ENCODE results near the gene KIRREL1. TPM values are rescaled to one million over a fixed set of nuclear protein-coding genes. Genes with fewer than 3 reads are reported as not detected.

The KIRREL1 gene
- total RNA-seq, 2 donors from 2014 or later: 5.8 to 12.8 TPM

DNA sequence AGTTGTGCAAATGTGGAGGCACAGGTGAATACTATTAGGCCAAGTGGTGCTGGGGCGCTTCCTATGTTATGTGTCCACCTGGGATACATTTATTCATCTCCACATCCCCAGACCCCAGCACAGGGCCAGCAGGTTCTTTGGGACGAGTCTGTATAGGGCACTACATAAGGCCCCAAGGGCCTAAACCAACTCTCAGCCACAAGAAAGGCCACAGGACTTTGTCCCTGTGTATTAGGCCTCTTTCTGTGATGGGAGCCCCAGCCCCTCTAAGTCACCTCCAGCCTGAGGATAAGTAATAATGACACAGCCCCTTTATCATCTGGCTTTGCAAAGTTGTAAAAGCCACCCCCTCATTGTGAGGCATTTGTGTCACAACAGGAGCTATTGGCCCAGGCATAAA, 108.0 kb downstream of the KIRREL1 start:
- Histone ChIP-seq H3K27me3 (no peaks in the 10 kb centered on the region), H3K36me3 (no peaks in the 10 kb centered on the region), H3K4me1 (peaks cover 3% of the 10 kb centered on the region), H3K9ac (ENCODE audit: low read depth in 2 of 2, low read length in 2 of 2) (no peak overlapping the region), H3K4me3 (no peak overlapping the region), H3K9me3 (no peaks in the 10 kb centered on the region), H3K27ac (no peak overlapping the region)
- intact Hi-C loops (cut with DNase I): no loop called here
- DNase-seq: no peak
- TF ChIP-seq, protein P1, sequence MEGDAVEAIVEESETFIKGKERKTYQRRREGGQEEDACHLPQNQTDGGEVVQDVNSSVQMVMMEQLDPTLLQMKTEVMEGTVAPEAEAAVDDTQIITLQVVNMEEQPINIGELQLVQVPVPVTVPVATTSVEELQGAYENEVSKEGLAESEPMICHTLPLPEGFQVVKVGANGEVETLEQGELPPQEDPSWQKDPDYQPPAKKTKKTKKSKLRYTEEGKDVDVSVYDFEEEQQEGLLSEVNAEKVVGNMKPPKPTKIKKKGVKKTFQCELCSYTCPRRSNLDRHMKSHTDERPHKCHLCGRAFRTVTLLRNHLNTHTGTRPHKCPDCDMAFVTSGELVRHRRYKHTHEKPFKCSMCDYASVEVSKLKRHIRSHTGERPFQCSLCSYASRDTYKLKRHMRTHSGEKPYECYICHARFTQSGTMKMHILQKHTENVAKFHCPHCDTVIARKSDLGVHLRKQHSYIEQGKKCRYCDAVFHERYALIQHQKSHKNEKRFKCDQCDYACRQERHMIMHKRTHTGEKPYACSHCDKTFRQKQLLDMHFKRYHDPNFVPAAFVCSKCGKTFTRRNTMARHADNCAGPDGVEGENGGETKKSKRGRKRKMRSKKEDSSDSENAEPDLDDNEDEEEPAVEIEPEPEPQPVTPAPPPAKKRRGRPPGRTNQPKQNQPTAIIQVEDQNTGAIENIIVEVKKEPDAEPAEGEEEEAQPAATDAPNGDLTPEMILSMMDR (IDR thresholded peaks at IDR 0.05): no peak

DNA sequence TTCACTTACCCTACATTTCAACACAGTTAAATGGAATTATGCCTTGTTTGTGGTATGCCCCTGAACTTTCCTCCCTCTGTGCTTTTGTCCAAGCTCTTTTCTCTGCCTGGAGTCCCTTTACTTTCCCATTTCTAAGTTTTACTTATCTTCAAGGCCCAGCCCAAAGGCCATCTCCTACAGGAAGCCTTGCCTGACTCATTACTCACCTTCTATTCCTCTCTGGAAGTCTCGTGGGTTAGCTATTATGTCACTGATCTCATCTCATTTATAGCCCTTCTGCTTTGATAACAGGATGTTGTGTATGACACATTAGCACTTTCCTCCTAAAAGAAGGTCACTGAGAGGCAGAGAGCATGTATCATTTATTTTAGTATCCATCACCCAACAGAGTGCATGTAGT, 108.5 kb downstream of the KIRREL1 start:
- TF ChIP-seq, protein P1 (IDR thresholded peaks at IDR 0.05): no peak
- no peaks in the 10 kb centered on the region for H3K36me3 ChIP-seq
- no peak for DNase-seq
- H3K4me1 ChIP-seq: peaks cover 3% of the 10 kb centered on the region
- intact Hi-C loops (cut with DNase I): no loop called here
- H3K27ac ChIP-seq: no peak overlapping the region
- no peaks in the 10 kb centered on the region for H3K9me3 ChIP-seq
- no peak overlapping the region for H3K4me3 ChIP-seq
- H3K27me3 ChIP-seq: no peaks in the 10 kb centered on the region
- no peak overlapping the region for H3K9ac ChIP-seq (ENCODE audit: low read depth in 2 of 2, low read length in 2 of 2)

DNA sequence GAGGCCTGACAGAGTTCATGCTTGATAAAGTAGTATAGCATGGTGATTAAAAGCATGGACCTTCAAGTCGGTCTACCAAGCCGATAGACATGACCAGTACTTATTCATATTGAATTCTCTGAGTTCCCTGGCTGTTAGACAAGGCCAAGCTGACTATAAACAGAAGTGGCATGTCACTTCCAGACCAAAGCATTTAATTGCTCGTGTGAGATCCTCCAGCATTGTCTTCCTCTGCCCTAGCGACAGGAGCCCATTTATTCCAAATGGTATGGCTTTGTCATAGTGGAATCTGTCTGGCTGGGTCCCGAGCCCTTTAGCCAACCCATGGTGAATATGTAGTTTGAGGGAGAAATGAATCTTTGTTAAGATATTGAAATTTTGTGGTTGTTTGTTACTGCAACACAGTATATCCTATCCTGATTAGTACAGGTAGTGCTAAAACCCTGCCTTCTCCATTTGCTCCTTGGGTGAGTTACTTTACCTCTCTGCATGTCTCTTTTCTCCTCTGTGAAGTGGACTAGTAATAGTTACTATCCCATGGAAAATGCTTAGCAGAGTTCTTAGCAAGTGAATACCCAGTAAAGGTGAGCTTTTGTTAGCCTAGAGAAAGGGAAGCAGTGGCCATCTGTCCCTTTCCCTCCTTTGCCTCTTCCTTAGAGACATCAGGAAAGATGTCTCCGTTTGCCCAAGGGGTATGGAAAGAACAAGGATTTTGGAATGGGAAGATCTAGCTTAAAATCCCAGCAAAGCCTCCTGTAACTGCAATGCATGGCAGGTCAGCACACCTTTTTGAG, 109.6 kb downstream of the KIRREL1 start:
- H3K9me3 ChIP-seq: no peaks in the 10 kb centered on the region
- no peak overlapping the region for H3K9ac ChIP-seq (ENCODE audit: low read depth in 2 of 2, low read length in 2 of 2)
- TF ChIP-seq, protein P1 (IDR thresholded peaks at IDR 0.05): no peak
- intact Hi-C loops (cut with DNase I): no loop called here
- no peak overlapping the region for H3K27ac ChIP-seq
- DNase-seq: no peak
- H3K27me3 ChIP-seq: no peaks in the 10 kb centered on the region
- H3K36me3 ChIP-seq: no peaks in the 10 kb centered on the region
- H3K4me3 ChIP-seq: no peak overlapping the region
- H3K4me1 ChIP-seq: peaks cover 3% of the 10 kb centered on the region

DNA sequence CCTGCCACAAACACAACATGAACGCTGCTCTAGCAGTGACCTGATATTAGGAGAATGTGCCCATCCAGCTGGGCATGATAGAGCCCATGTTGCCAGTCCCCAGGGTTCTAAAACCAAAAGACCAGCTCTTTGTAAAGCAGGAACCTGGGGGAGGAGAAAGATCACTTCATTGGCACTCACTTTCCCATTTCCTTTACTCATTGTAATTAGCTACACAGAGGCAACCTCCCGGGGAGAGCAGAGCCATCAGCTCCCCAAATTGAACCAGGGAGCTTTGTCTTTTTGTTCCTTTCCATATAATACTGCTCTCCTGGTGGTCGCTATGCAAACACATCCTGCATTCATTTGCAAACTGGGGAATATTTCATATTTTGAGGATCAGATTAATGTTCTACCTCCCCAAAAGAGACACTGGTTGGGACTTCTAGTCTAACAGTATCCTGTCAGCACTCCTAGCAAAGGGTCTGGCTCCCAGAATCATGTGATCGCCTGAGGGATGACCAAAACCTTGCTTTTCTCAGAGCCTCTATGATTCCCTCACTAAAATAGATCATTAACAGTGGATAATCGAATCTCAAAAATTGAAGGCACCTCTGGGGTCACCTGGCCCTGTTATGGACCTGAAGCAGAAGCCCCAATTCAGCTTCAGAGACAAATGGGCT, 110.5 kb downstream of the KIRREL1 start:
- no peak for DNase-seq
- H3K9ac ChIP-seq (ENCODE audit: low read depth in 2 of 2, low read length in 2 of 2): no peak overlapping the region
- intact Hi-C loops (cut with DNase I): no loop called here
- no peaks in the 10 kb centered on the region for H3K36me3 ChIP-seq
- peaks cover 3% of the 10 kb centered on the region for H3K4me1 ChIP-seq
- H3K27ac ChIP-seq: no peak overlapping the region
- TF ChIP-seq, protein P1 (IDR thresholded peaks at IDR 0.05): no peak
- no peaks in the 10 kb centered on the region for H3K9me3 ChIP-seq
- no peaks in the 10 kb centered on the region for H3K27me3 ChIP-seq
- H3K4me3 ChIP-seq: no peak overlapping the region

DNA sequence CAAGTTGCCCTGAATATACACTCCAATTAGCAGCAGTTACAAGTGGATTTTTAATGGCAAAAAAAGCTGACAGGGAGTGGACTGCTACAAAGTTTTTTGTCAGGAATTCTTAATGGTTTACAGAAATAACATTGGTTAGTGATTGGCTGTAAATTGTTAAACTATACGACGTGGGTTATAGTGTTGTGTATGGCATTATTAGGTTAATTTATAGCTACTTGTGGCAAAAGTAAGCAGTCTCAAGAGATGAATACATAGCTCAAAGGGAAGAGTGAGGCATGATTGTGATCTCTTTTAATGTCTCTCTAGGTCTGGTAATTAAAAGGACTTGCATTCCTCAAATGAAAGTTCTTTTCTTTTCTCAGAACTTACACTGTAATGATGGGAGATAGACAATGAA, 111.4 kb downstream of the KIRREL1 start:
- Histone ChIP-seq H3K4me1 (peaks cover 3% of the 10 kb centered on the region), H3K4me3 (no peak overlapping the region), H3K36me3 (no peaks in the 10 kb centered on the region), H3K27me3 (no peaks in the 10 kb centered on the region), H3K27ac (no peak overlapping the region), H3K9ac (ENCODE audit: low read depth in 2 of 2, low read length in 2 of 2) (no peak overlapping the region), H3K9me3 (no peaks in the 10 kb centered on the region)
- TF ChIP-seq, protein P1 (IDR thresholded peaks at IDR 0.05): no peak
- intact Hi-C loops (cut with DNase I): no loop called here
- DNase-seq: no peak

All from colonic mucosa (tissue), 4 donors.